EH (cell line): ENCODE measurements around the gene DPH1.

Experiments
- DNase-seq: peaks from one replicate; pipeline ENCODE4 v3.0.0-alpha.2; 2015; ENCODE audit warnings: low read depth

The DPH1 gene

DNA sequence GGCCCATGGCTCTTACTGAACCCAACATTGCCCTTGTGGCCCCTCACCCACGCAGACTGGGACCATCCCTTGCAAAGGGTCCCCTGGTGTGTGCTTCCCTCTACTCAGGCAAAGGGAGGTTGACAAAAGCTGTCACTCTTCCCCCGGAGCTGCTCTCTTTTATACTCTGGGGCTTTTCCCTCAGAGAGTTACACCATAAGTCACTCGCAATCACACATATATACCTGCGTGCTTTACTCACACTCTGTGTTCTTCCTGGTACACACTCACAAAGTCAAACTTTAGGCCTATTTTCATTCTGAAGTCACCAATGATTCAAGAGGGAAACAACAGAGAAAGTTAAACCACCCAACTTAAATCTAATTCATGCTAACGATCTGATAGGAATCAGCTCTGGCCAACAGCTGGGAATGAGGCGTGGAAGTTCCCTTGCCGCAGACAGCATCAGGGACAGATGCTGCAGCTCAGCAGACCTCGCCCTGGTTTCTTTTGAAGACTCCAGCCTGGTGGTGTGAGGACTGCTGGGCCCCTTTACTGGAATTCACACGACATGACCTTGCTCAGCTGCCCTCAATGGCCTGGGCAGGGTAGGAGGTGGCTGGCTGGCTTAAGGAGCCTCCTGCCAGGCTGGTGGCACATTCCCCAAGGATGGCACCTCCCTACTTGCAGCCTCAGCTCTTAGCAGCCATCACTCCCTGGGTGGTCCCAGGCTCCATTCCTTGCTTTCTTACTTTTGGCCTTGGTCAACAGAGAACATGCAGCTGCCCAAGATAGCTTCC, 52.2 kb downstream of the DPH1 start:
- DNase-seq = peak; percentile 67

DNA sequence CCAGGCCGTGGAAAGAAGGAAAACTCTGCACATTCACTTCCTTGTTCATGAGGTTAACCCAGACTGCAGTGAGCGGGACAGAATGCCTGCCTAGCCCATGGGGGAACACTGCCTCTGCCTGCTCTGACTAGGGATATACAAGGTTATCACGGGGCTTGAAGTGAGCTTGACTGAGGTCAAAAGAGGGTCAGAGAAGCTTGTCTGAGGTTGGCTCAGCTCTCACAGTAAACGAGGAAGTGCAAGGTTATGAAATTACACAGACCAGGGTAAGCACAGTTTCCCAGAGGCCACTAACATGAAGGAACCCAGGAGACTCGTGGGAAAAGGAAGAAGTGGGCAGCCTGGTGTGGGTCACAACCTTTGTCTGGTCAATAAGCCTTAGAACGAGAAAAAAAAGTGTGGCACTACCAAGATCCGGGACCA, 53.7 kb downstream of the DPH1 start:
- peak; percentile 50 for DNase-seq

DNA sequence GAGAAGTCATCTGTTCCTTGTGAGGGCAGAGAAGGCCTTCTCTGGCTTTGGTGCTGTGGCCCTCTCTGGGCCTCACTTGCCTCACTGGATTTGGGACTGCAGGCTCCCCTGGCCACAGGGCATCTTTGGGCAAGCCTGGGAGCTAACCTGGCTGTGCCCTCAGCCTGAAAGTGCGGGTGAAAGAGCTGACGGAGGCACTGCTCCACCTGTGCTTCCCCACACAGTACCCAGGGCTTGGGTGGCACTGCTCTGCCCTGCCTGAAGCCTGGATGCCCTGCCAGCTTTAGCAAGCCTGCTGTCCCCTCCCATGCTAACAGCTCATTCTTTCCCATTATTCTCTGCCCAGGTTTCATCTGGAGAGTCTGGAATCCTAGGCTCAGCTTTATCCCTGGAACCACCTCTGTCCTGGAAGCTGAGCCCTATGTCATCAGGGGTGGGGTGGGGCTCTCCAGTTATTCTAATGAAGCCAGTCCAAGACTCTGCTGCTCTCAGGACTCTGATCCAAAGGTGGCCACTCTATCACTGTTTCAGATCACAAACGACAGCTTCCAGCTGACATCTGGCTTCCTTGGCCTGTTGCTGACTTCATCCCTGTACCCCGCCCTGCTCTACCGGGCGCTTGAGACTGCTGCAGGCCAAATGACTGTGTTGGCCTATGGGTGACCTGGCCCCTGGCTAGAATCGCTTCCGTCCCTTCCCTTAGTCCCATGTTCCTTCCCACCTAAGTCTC, 54.2 kb downstream of the DPH1 start:
- DNase-seq = peak; percentile 90

DNA sequence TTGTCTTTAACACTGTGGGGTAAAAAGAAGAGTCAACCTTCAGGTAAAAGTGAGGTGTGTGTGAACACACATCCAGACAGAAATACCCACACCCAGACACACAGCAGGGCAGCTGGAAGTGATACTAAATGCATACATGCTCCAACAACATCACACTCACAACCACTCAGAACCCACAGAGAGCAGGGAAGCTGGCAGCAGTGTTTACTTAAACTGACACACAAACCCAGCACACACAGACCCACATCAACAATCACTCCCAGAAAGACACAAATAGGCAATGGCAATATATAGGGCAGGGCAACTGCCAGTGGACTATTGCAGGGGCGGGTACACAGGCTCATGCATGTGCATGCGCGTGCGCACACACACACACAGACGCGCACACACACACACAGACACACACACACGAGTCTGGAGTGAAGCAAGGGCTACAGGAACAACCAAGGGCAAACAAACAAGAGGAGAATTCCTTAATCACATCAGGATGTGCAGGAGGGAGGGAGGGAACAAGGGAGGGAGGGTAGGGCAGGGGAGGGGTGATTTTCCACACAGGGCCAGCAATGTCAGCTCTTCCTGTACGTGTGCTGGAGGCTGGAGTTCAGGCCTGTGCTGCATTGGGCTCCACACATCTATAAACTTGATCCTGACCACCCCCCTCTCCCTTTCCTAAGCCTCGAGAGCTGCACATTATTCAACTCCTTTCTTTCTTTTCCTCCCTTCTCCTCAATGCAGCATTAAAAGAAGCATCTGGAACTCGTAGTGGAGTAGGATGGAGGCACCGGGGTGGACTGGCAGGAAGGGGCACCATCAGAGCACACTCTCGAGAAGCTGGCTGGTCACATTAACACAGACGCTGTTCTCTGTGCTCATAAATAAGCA, 55.1 kb downstream of the DPH1 start:
- DNase-seq = peak; percentile 94

DNA sequence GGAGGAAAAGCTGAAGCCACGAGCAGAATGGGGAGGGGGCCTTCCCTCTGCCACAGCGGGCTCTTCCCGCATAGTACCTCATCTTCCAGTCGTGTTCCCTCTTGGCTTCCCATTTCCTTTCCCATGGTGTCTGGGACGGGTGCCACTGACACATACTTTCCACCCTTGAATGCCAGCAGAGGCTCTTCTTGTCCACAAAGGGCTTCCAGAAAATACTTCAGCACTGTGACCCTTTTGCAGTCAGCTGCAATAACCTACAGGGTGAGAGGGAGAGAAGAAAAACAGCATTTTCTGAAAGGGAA, 55.6 kb downstream of the DPH1 start:
- peak; percentile 91 for DNase-seq

DNA sequence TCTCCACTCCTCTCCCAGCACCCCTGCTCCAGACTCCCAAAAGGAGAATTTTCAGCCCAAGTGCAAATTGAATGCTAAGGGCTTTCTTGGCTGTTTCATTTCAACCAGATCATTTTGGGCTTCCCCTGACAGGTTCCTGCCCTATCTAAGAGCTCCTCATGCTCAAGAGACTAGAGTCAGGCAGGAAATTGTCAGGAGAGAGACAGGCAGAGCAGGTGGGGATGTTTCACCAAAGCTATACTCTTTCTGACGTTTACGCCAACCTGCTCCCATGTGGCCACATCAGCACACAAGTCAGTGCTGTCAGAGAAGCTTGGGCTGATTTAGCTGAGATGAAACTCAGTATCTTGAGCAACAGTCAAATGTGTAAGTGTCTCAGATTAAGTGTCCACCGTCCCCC, 56.4 kb downstream of the DPH1 start:
- no peak for DNase-seq

DNA sequence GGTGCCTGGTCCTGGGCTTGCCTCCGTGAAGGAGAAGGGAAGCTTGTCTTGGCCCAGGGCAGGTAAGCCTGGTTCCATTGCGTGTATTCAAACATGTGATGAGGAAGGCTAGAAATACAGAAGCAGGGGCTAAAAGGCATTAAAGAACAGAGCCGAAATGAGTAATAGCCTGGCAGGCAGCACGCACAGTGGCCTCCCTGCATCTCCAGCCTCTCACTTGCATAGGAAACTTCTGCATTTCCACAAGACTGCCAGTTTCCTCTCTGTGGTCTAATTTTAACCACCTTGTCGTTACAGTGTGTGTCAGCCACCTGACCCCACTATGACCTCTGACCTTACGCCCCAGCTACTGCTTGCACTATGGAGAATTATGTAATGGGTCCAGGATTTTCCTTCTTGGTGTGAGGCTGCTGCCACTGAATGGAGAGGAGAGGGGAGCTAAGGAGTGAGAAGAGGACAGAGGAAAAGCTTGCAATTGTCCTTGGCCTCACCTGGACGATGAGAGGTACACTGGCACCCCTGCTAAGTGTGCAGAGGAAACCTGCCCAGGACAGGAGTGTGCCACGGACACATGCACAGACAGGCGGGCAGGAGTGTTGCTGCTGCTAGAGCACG, 57.8 kb downstream of the DPH1 start:
- DNase-seq = peak; percentile 38

DNA sequence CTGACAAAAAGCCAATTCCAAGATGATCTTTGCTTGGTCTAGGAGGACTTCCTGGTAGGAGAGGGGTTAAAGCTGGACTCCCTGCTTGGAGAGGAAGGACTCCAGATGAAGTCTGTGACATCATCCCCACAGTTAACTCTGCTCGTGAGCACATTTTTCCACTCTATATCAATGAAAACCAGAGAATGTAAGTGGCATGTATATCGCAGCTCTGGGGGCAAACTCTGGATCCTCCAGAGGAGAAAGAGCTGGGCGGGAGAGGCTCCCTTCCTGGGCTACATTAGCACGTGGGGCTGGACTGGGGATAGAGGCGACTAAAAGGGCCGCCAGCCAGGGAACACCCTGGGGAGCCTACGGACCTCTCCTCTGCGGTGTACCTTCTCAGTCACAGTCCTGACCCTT, 59.1 kb downstream of the DPH1 start:
- DNase-seq = peak; percentile 84

DNA sequence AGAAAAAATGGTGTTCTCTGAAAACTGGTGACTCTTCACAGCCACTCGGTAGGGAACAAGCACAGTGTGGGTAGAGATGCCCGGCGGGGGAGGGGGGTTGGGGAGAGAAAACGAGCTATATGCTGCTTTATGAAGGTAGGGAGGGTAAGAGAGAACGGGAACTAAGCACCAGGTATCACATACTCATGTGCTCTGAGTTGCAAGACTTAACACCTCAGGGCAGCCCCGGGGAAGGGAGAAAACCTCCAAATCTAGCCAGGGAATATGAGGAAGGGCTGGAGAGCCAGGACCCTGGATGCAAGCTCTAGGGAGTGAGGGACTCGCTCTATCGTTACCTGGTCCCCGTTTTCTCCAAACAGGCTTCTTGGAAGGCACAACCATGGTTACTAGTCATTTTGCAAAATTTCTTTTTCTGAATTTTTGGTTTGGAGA, 60.3 kb downstream of the DPH1 start:
- no peak for DNase-seq

DNA sequence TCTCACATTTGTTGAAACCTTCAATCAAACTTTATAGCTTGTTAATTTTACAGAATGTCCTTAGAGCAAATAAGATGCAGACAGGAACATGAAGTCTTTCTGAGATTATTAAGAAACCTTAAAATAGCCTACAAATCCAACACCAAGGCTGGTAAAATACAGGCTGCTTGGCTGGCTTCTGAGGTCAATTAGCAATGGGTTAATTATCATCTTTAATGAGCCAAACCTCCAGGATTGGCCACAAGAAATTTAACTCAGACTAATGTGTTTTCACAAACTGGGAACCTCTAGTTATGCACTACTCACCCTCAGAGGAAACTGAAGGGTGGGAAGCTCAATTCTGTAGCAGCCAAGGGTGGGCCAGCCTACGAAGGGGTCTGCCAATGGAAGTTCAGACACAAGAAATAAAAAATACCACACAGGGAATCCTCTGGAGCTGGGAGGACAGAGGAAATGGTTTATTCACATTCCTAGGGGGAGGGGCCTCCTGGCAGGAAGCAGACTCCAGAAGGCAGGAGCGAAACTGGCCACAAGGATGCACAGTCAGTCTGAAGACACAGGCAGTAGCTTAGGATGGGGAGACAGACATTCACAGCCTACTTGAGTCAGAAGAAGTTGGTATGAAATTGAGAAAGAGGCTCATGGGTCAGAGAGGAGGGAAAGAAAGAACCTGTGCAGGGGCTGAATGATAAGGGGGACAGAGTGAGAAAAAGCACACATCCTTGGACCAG, 61.0 kb downstream of the DPH1 start:
- peak; percentile 98 for DNase-seq

DNA sequence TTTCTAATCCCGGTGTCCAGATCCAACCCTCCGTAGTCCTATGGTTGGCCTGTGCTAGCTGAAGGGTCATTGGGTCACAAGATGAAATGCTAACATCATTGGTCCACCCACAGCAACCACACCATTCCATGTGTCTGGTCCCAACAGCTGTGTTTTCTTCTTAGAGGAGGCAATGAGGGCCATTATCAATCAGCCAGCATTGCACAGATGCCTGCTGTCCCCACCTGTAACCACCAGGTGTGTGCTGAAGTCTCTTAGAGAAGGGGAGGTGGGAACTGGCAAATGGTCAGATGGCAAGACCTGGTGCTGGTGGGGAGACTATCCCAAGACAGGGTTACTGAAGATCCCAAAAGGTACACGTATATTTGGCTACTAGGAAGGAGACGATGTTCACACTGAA, 62.3 kb downstream of the DPH1 start:
- DNase-seq = no peak

DNA sequence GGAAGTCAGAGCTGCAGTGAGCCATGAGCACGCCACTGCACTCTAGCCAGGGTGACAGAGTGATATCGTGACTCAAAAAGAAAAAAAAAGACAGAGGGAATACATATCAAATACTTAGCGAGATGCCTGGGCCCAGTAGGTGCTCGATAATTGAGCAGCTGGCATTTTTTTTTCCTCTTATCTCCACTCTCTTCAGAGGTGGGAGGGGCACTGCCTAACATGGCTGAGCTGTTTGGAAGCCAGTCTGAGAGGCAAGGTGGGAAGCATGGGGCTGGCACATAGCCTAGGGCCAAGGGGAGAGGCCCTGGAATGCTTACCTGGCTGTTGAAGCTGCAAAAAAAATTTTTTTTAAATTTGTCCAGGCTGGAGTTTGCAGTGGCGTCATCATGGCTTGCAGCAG, 63.4 kb downstream of the DPH1 start:
- DNase-seq = no peak
